IgD-negative memory B cell (primary cell): ENCODE results near the gene KHSRP. TPM values are rescaled to one million over a fixed set of nuclear protein-coding genes. Genes with fewer than 3 reads are reported as not detected.
"Not testable (repeated sequence)": the region's sequence is repeated elsewhere in the genome, so short reads cannot be mapped to it uniquely, and the experiment has no call there.

Source experiments
- H3K27ac Mint-ChIP-seq, 3 donors: one replicate each; pipeline ENCODE4 v1.8.0; 2020 to 2022; ENCODE audit warnings: mild to moderate bottlenecking in 3 of 3, mixed read lengths in 3 of 3, moderate library complexity in 1 of 3
- H3K27me3 Mint-ChIP-seq: one replicate; pipeline ENCODE4 v1.8.0; 2021; ENCODE audit warnings: mixed read lengths
- H3K36me3 Mint-ChIP-seq: one replicate; pipeline ENCODE4 v1.8.0; 2020; ENCODE audit warnings: mild to moderate bottlenecking, mixed read lengths
- H3K4me1 Mint-ChIP-seq, 3 donors: one replicate each; pipeline ENCODE4 v1.8.0; 2020 to 2022; ENCODE audit warnings: mixed read lengths in 3 of 3, mild to moderate bottlenecking in 1 of 3
- H3K4me3 Mint-ChIP-seq, 4 donors: one replicate each; pipeline ENCODE4 v1.8.0; 2020 to 2022; ENCODE audit warnings: mild to moderate bottlenecking in 4 of 4, mixed read lengths in 4 of 4, moderate library complexity in 3 of 4
- H3K9me3 Mint-ChIP-seq, 3 donors: one replicate each; pipeline ENCODE4 v1.8.0; 2020 to 2021; ENCODE audit warnings: mixed read lengths in 3 of 3, mild to moderate bottlenecking in 1 of 3
- polyA plus RNA-seq: library from polyadenylated mRNA; unstranded; fragments of 300-500 nt; fragmentation: Illumina TruSeq; gene quantifications from one replicate; pipeline ENCODE4 v1.2.3, GENCODE V29; 2021

KHSRP gene
- polyA plus RNA-seq, 1 donor from 2014 or later: 18.7 TPM

- H3K4me3 Mint-ChIP-seq: no peak within 1 kb of the TSS
- no peaks in the 10 kb centered on the region for H3K27me3 Mint-ChIP-seq
- H3K9me3 Mint-ChIP-seq: no peaks in the 10 kb centered on the region
- H3K27ac Mint-ChIP-seq: peak within 1 kb of the TSS in 1 of 3 donors; percentile 69
- H3K4me1 Mint-ChIP-seq: peaks cover 0 to 1% (median 0%) of the 10 kb centered on the region in 3 donors
- H3K36me3 Mint-ChIP-seq: peaks cover under 1% of the 10 kb centered on the region
These were observed 9.1 kb upstream of the KHSRP start, which contains the start of gene SLC25A41 for GRCh38 chr19:6433663-6434062. SLC25A41 (minus strand) TSS chr19:6433763; CDS start chr19:6433693, 70 bp downstream.

DNA sequence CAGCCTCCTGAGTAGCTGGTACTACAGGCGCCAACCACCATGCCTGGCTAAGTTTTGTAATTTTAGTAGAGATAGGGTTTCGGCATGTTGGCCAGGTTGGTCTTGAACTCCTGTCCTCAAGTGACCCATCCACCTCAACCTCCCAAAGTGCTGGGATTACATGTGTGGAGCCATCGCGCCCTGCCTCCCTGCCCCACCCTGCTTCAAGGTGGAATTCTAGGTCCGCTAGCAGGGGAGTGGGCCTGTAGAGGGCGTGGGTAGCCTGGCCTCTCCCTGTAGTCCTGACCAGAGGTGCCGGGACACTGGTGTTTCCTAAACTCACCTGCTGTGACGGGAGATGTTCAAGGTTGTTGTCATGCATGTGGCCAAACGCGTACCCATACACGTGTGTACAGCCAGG, 8.6 kb upstream of the KHSRP start:
- Mint-ChIP-seq H3K27ac (peak overlapping the region in 1 of 3 donors; percentile 69), H3K27me3 (no peaks in the 10 kb centered on the region), H3K4me1 (no peaks in the 10 kb centered on the region), H3K4me3 (no peak overlapping the region), H3K9me3 (no peaks in the 10 kb centered on the region), H3K36me3 (no peaks in the 10 kb centered on the region)

DNA sequence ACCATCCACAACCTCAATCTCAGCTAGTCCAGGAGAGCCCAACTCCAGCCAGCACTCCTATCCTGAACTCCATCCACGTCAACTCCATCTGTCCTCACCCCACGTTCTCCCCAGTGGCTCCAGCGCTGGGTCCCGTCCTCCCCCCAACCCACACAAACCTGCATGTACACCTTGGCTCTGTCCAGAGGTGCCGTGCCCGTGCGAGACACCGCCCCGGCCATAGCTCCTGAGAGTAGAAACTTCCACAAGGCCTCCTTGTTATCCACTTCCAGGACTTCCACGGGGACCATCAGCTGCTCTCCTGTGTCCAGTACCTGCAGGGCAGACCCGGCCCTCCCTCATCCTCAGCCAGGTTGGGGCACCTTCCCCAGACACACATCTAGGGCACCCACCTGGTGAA, 7.3 kb upstream of the KHSRP start:
- H3K4me3 Mint-ChIP-seq: no peak overlapping the region
- H3K9me3 Mint-ChIP-seq: no peaks in the 10 kb centered on the region
- peak overlapping the region in 2 of 3 donors; percentile 10 to 53 for H3K27ac Mint-ChIP-seq

GRCh38 chr19:6429419-6430221, 5.0 kb upstream of the KHSRP start:
- H3K9me3 Mint-ChIP-seq: no peaks in the 10 kb centered on the region
- H3K27ac Mint-ChIP-seq: no peak overlapping the region
- no peaks in the 10 kb centered on the region for H3K36me3 Mint-ChIP-seq
- H3K27me3 Mint-ChIP-seq: no peaks in the 10 kb centered on the region
- H3K4me1 Mint-ChIP-seq: peaks cover 1 to 7% (median 4%) of the 10 kb centered on the region in 3 donors
- no peak overlapping the region for H3K4me3 Mint-ChIP-seq

More for the DNA sequence above, 7.3 kb upstream of the KHSRP start:
- Mint-ChIP-seq H3K36me3 (no peaks in the 10 kb centered on the region), H3K27me3 (no peaks in the 10 kb centered on the region), H3K4me1 (no peaks in the 10 kb centered on the region)

- H3K36me3 Mint-ChIP-seq, H3K27me3 Mint-ChIP-seq, H3K4me1 Mint-ChIP-seq, H3K4me3 Mint-ChIP-seq, H3K27ac Mint-ChIP-seq, H3K9me3 Mint-ChIP-seq: not testable (repeated sequence)
These were observed 4.2 kb upstream of the KHSRP start for GRCh38 chr19:6428692-6429418.

- Mint-ChIP-seq H3K36me3 (no peaks in the 10 kb centered on the region), H3K4me3 (no peak overlapping the region), H3K4me1 (peaks cover 4 to 21% (median 13%) of the 10 kb centered on the region in 3 donors), H3K27me3 (no peaks in the 10 kb centered on the region), H3K27ac (no peak overlapping the region), H3K9me3 (no peaks in the 10 kb centered on the region)
These were observed 2.5 kb upstream of the KHSRP start for GRCh38 chr19:6427131-6427530.

GRCh38 chr19:6425732-6426620, 1.4 kb upstream of the KHSRP start:
- H3K4me1 Mint-ChIP-seq: peaks cover 4 to 27% (median 16%) of the 10 kb centered on the region in 3 donors
- H3K4me3 Mint-ChIP-seq: peak overlapping the region in 3 of 4 donors; percentile 84 to 96 (median 90)
- no peaks in the 10 kb centered on the region for H3K9me3 Mint-ChIP-seq
- H3K27me3 Mint-ChIP-seq: no peaks in the 10 kb centered on the region
- H3K27ac Mint-ChIP-seq: peak overlapping the region; percentile 76 to 99 (median 80)
- no peaks in the 10 kb centered on the region for H3K36me3 Mint-ChIP-seq

- Mint-ChIP-seq H3K4me1 (peaks cover 4 to 28% (median 16%) of the 10 kb centered on the region in 3 donors), H3K36me3 (no peaks in the 10 kb centered on the region)
These were observed 524 bp upstream of the KHSRP start for GRCh38 chr19:6424939-6425731.

GRCh38 chr19:6423499-6424194, 964 bp downstream of the KHSRP start:
- peak overlapping the region; percentile 35 to 86 (median 78) for H3K27ac Mint-ChIP-seq
- H3K27me3 Mint-ChIP-seq: no peaks in the 10 kb centered on the region
- peak overlapping the region; percentile 81 to 92 (median 87) for H3K4me3 Mint-ChIP-seq
- H3K36me3 Mint-ChIP-seq: no peaks in the 10 kb centered on the region
- H3K4me1 Mint-ChIP-seq: peaks cover 4 to 28% (median 16%) of the 10 kb centered on the region in 3 donors
- H3K9me3 Mint-ChIP-seq: no peaks in the 10 kb centered on the region

More at GRCh38 chr19:6424939-6425731, 524 bp upstream of the KHSRP start:
- Mint-ChIP-seq H3K27ac (peak overlapping the region; percentile 76 to 99 (median 80)), H3K9me3 (no peaks in the 10 kb centered on the region), H3K4me3 (peak overlapping the region; percentile 66 to 96 (median 87)), H3K27me3 (no peaks in the 10 kb centered on the region)

DNA sequence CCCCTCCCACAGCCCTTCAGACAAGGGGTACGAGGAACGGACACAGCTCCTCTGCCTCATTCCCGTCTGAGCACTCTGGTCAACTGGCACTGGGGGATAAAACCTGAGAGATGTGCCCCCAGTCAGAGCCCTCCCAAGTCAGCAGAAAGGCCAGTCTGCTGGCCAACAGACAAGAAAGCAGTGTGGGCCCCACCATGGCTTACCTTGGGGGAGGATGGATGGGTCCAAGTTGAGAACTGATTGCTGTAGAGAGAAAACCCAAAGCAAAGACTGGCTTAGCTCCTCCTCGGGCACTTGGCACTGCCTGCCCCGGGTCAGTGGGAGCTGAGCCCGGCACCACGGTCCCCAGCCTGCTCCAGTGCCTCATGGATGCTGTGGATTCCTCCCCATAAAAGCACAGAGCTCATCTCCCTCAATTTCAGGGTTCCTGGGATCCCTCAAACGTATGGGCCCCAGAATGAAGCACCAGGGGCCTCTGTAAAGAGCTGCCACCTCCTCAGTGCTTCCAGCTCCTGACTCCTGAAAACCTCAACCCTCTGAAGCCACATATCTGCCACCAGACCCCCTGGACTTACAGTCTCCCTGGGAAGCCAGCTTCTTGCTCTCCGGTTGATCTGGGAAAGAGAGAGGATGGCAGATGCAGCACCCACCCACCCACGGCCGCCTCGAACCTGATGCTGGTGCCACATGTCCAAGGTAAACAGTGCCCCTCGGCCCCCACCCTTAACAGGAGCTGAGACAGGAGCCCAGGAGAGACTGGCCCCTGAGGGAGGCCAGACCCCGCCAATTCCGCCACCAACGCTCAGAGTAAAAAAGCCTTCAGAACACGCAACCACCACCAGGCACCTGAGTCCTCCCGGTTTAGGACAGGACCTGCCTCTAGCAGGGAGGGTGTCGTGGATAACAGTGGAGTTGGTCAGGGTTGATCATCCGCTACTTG, 3.3 kb downstream of the KHSRP start:
- H3K4me1 Mint-ChIP-seq: peaks cover 4 to 28% (median 14%) of the 10 kb centered on the region in 3 donors
- peak overlapping the region in 1 of 3 donors; percentile 57 for H3K27ac Mint-ChIP-seq
- H3K4me3 Mint-ChIP-seq: peak overlapping the region in 2 of 4 donors; percentile 28 to 54
- H3K27me3 Mint-ChIP-seq: no peaks in the 10 kb centered on the region
- no peaks in the 10 kb centered on the region for H3K36me3 Mint-ChIP-seq
- no peaks in the 10 kb centered on the region for H3K9me3 Mint-ChIP-seq

- Mint-ChIP-seq H3K4me1 (peaks cover 0 to 18% (median 12%) of the 10 kb centered on the region in 3 donors), H3K27me3 (no peaks in the 10 kb centered on the region), H3K9me3 (no peaks in the 10 kb centered on the region), H3K36me3 (no peaks in the 10 kb centered on the region), H3K27ac (no peak overlapping the region), H3K4me3 (peak overlapping the region in 1 of 4 donors; percentile 21)
These were observed 6.1 kb downstream of the KHSRP start for GRCh38 chr19:6418562-6418932.

GRCh38 chr19:6417713-6418561, 6.7 kb downstream of the KHSRP start:
- Mint-ChIP-seq H3K27me3 (no peaks in the 10 kb centered on the region), H3K4me3 (peak overlapping the region in 1 of 4 donors; percentile 7), H3K36me3 (no peaks in the 10 kb centered on the region), H3K4me1 (peaks cover 0 to 14% (median 7%) of the 10 kb centered on the region in 3 donors), H3K27ac (no peak overlapping the region), H3K9me3 (no peaks in the 10 kb centered on the region)
